Measurements from ENCODE around the gene POLR2A.

- no peak for TF ChIP-seq FOS (IDR thresholded peaks at IDR 0.05; ENCODE audit: low read depth, low read length)
- TF ChIP-seq POLR2A (IDR thresholded peaks at IDR 0.05; ENCODE audit: low read depth, low read length): no peak
- no peak for TF ChIP-seq RFX5 (IDR thresholded peaks at IDR 0.05; ENCODE audit: low read depth, low read length)
- no peak for TF ChIP-seq CTCF (conservative IDR thresholded peaks at IDR 0.05; ENCODE audit: low read depth, low read length)
- TF ChIP-seq CHD1 (IDR thresholded peaks at IDR 0.05; ENCODE audit: low read depth, low read length): no peak
- TF ChIP-seq BHLHE40 (IDR thresholded peaks at IDR 0.05; ENCODE audit: low read depth, low read length): no peak
- no peak for TF ChIP-seq SMC3 (IDR thresholded peaks at IDR 0.05; ENCODE audit: low read depth, low read length)
- no peak for TF ChIP-seq CEBPB (IDR thresholded peaks at IDR 0.05; ENCODE audit: low read depth, low read length)
- TF ChIP-seq RAD21 (IDR thresholded peaks at IDR 0.05; ENCODE audit: low read length): no peak
- no peak for TF ChIP-seq MAZ (IDR thresholded peaks at IDR 0.05; ENCODE audit: borderline replicate concordance, low read depth, low read length)
These were observed 24.0 kb downstream of the POLR2A start for GRCh38 chr17:7508145-7508544.
